Measurements from ENCODE around the gene NCR1. TPM values are rescaled to one million over a fixed set of nuclear protein-coding genes. Genes with fewer than 3 reads are reported as not detected.

NCR1 gene
- total and polyA plus RNA-seq, 10 of the 15 experiments (the other 5 are each of a cell fraction or from before 2014, with no cell fraction given), result 0.06 to 6.9 (median 0.13) TPM; not detected in 7

- ChIA-PET SMC1A (ENCODE audit: uncharacterized antibody, unreplicated experiment) (no interaction called here), POLR2A (no interaction called here), RAD21 (ENCODE audit: unreplicated experiment) (no interaction called here), CTCF (no interaction called here)
- Histone ChIP-seq H3K27me3 (replicated peaks in 1 of 2; ENCODE audit: control insufficient read depth in 2 of 2, insufficient read depth in 2 of 2, low read length in 1 of 2) (no peaks in the 10 kb centered on the region), H3K27ac (ENCODE audit: control insufficient read depth, insufficient read depth) (no peak overlapping the region), H3K79me2 (ENCODE audit: control insufficient read depth, insufficient read depth, low read length) (no peaks in the 10 kb centered on the region), H3K9me3 (replicated peaks; ENCODE audit: control insufficient read depth, insufficient read depth, low read length) (no peaks in the 10 kb centered on the region), H3K4me1 (ENCODE audit: control insufficient read depth, insufficient read depth, low read length) (peaks cover 1% of the 10 kb centered on the region; the same call in 1 of the 2 replicates), H2AFZ (ENCODE audit: control insufficient read depth, low read depth, low read length) (no peak overlapping the region), H4K20me1 (ENCODE audit: control insufficient read depth, insufficient read depth) (no peaks in the 10 kb centered on the region), H3K9ac (ENCODE audit: control insufficient read depth, insufficient read depth, low read length) (no peak overlapping the region), H3K4me3 (no peak overlapping the region), H3K36me3 (ENCODE audit: control insufficient read depth in 2 of 2, insufficient read depth in 2 of 2, low read length in 1 of 2) (no peaks in the 10 kb centered on the region), H3K4me2 (ENCODE audit: control insufficient read depth, insufficient read depth) (no peak overlapping the region)
- no TSS peak for BruUV-seq (replicated peaks)
- 66% methylated on average over 10 of the region's 10 CpGs for WGBS (ENCODE audit: insufficient coverage, insufficient replicate concordance, low lambda C conversion rate, missing lambda C conversion rate)
- TF ChIP-seq E4F1 (IDR thresholded peaks at IDR 0.05; ENCODE audit: borderline replicate concordance, partially characterized antibody) (no peak), ZNF24 (IDR thresholded peaks at IDR 0.05) (no peak), SREBF1 (IDR thresholded peaks at IDR 0.05; ENCODE audit: low read length) (no peak), HDAC2 (IDR thresholded peaks at IDR 0.05) (no peak), SPI1 (IDR thresholded peaks at IDR 0.05; ENCODE audit: borderline replicate concordance, insufficient read depth, low read depth, low read length) (no peak), CBX5 (IDR thresholded peaks at IDR 0.05; ENCODE audit: low read depth) (no peak), BRCA1 (IDR thresholded peaks at IDR 0.05; ENCODE audit: low read depth, low read length) (no peak), ZBTB33 (IDR thresholded peaks at IDR 0.05) (no peak), CHD1 (IDR thresholded peaks at IDR 0.05; ENCODE audit: low read depth, low read length) (no peak), IKZF1 (conservative IDR thresholded peaks at IDR 0.05) (no peak), NFYB (IDR thresholded peaks at IDR 0.05; ENCODE audit: insufficient read depth, low read depth, low read length) (no peak)
- TF ChIP-seq, protein P1, sequence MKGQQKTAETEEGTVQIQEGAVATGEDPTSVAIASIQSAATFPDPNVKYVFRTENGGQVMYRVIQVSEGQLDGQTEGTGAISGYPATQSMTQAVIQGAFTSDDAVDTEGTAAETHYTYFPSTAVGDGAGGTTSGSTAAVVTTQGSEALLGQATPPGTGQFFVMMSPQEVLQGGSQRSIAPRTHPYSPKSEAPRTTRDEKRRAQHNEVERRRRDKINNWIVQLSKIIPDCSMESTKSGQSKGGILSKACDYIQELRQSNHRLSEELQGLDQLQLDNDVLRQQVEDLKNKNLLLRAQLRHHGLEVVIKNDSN (IDR thresholded peaks at IDR 0.05; ENCODE audit: borderline replicate concordance, extremely low read length, insufficient read depth, low read depth, low read length), result no peak
- TF ChIP-seq, protein P2, sequence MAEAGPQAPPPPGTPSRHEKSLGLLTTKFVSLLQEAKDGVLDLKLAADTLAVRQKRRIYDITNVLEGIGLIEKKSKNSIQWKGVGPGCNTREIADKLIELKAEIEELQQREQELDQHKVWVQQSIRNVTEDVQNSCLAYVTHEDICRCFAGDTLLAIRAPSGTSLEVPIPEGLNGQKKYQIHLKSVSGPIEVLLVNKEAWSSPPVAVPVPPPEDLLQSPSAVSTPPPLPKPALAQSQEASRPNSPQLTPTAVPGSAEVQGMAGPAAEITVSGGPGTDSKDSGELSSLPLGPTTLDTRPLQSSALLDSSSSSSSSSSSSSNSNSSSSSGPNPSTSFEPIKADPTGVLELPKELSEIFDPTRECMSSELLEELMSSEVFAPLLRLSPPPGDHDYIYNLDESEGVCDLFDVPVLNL (IDR thresholded peaks at IDR 0.05; ENCODE audit: low read depth, low read length), result no peak
- in situ Hi-C loops (cut with MboI), result no loop called here
- FAIRE-seq (no peak), DNase-seq (ENCODE audit: low read depth, low spot score) (no peak), ATAC-seq (no peak)
- intact Hi-C loops (cut with micrococcal nuclease; ENCODE audit: unreplicated experiment), result no loop called here
These were observed 17.7 kb upstream of the NCR1 start for GRCh38 chr19:54888239-54888638.
